Astrocyte (in vitro differentiated cells and primary cell): Measurements from ENCODE around the gene KRTAP4-8. TPM values are rescaled to one million over a fixed set of nuclear protein-coding genes. Genes with fewer than 3 reads are reported as not detected.
A peak's percentile ranks its signal among the peaks of the same experiment; 100 is the strongest.
"Not testable (repeated sequence)": the region's sequence is repeated elsewhere in the genome, so short reads cannot be mapped to it uniquely, and the experiment has no call there.

Experiments
- DNase-seq: peaks from one replicate; pipeline ENCODE4 v3.0.0-alpha.2; 2010; ENCODE audit warnings: low read depth
- FAIRE-seq: peaks from 2 replicates; lab custom pipeline; 2011; peaks lifted over from hg19 to GRCh38; lab: Jason Lieb, UNC
- H2AFZ ChIP-seq: 2 replicates; pipeline ENCODE4 v1.6.0; 2012; ENCODE audit warnings: low read depth, low read length, inconsistent platforms
- H3K27ac ChIP-seq: 2 replicates; pipeline ENCODE4 v1.5.1; 2011; ENCODE audit warnings: low read depth, low read length, inconsistent platforms
- H3K27me3 ChIP-seq: 2 replicates; pipeline ENCODE4 v1.6.0; 2011; ENCODE audit warnings: low read length, inconsistent platforms; ENCODE audit not compliant: insufficient read depth
- H3K36me3 ChIP-seq: 2 replicates; pipeline ENCODE4 v1.5.1; 2011; ENCODE audit warnings: low read length, inconsistent platforms; ENCODE audit not compliant: insufficient read depth
- H3K4me1 ChIP-seq: 2 replicates; pipeline ENCODE4 v1.5.1; 2011; ENCODE audit warnings: low read length, inconsistent platforms; ENCODE audit not compliant: insufficient read depth
- H3K4me2 ChIP-seq: 2 replicates; pipeline ENCODE4 v1.6.0; 2012; ENCODE audit warnings: low read length, inconsistent platforms
- H3K4me3 ChIP-seq: 2 replicates; pipeline ENCODE4 v1.5.1; 2011; ENCODE audit warnings: low read depth, mild to moderate bottlenecking, low read length, inconsistent platforms; ENCODE audit not compliant: insufficient read depth
- H3K79me2 ChIP-seq: 2 replicates; pipeline ENCODE4 v1.6.0; 2012; ENCODE audit warnings: mild to moderate bottlenecking, low read length, inconsistent platforms; ENCODE audit not compliant: insufficient read depth
- H3K9ac ChIP-seq: 2 replicates; pipeline ENCODE4 v1.6.0; 2012; ENCODE audit warnings: mild to moderate bottlenecking, low read length, inconsistent platforms
- H3K9me3 ChIP-seq: 2 replicates; pipeline ENCODE4 v1.5.1; 2012; ENCODE audit warnings: low read depth, mild to moderate bottlenecking, low read length, inconsistent platforms; ENCODE audit not compliant: insufficient read depth
- H4K20me1 ChIP-seq: 2 replicates; pipeline ENCODE4 v1.6.0; 2012; ENCODE audit warnings: low read length, inconsistent platforms; ENCODE audit not compliant: insufficient read depth
- H3K27ac Mint-ChIP-seq: one replicate; pipeline ENCODE4 v1.8.0; 2021; ENCODE audit warnings: mild to moderate bottlenecking, mixed read lengths; ENCODE audit not compliant: unreplicated experiment
- H3K27me3 Mint-ChIP-seq: one replicate; pipeline ENCODE4 v1.8.0; 2021; ENCODE audit warnings: low read depth, mixed read lengths; ENCODE audit not compliant: unreplicated experiment
- H3K36me3 Mint-ChIP-seq: one replicate; pipeline ENCODE4 v1.8.0; 2021; ENCODE audit warnings: low read depth, mixed read lengths; ENCODE audit not compliant: unreplicated experiment
- H3K4me1 Mint-ChIP-seq: one replicate; pipeline ENCODE4 v1.8.0; 2021; ENCODE audit warnings: low read depth, mixed read lengths; ENCODE audit not compliant: unreplicated experiment
- H3K4me3 Mint-ChIP-seq: one replicate; pipeline ENCODE4 v1.8.0; 2021; ENCODE audit warnings: mild to moderate bottlenecking, moderate library complexity, mixed read lengths; ENCODE audit not compliant: unreplicated experiment
- H3K9me3 Mint-ChIP-seq: one replicate; pipeline ENCODE4 v1.8.0; 2021; ENCODE audit warnings: mild to moderate bottlenecking, mixed read lengths; ENCODE audit not compliant: unreplicated experiment
- CTCF ChIP-seq: IDR thresholded peaks from 2 replicates; pipeline ENCODE4 v1.5.1; 2011; ENCODE audit warnings: low read depth, mild to moderate bottlenecking, inconsistent platforms, low read length, moderate library complexity; ENCODE audit not compliant: insufficient read depth
- EZH2 ChIP-seq: IDR thresholded peaks from 2 replicates; pipeline ENCODE4 v1.6.1; 2012; ENCODE audit warnings: mild to moderate bottlenecking, low read length, inconsistent platforms; ENCODE audit not compliant: insufficient read depth
- total RNA-seq: library from RNA; stranded (reverse); gene quantifications from 2 replicates; pipeline ENCODE4 v1.2.1, GENCODE V29; 2021

KRTAP4-8 gene
- total RNA-seq, 1 donor from 2014 or later = not detected

- Histone ChIP-seq H3K27ac (no peak overlapping the region), H4K20me1 (no peaks in the 10 kb centered on the region), H3K9me3 (peaks cover 3% of the 10 kb centered on the region), H3K4me1 (peaks cover 5% of the 10 kb centered on the region), H2AFZ (no peak overlapping the region), H3K4me3 (no peak overlapping the region), H3K27me3 (no peaks in the 10 kb centered on the region), H3K4me2 (no peak overlapping the region), H3K9ac (peak overlapping the region; percentile 58), H3K79me2 (no peaks in the 10 kb centered on the region), H3K36me3 (no peaks in the 10 kb centered on the region)
- TF ChIP-seq CTCF = no peak
- TF ChIP-seq EZH2 = no peak
- peaks cover 23% of the 10 kb centered on the region for H3K4me1 Mint-ChIP-seq
- no peaks in the 10 kb centered on the region for H3K9me3 Mint-ChIP-seq
- no peak overlapping the region for H3K27ac Mint-ChIP-seq
- FAIRE-seq (no peak), DNase-seq (peak; percentile 36)
- no peak overlapping the region for H3K4me3 Mint-ChIP-seq
- no peaks in the 10 kb centered on the region for H3K27me3 Mint-ChIP-seq
- H3K36me3 Mint-ChIP-seq = no peaks in the 10 kb centered on the region
These were observed 10.1 kb upstream of the KRTAP4-8 start for GRCh38 chr17:41107941-41108450.

- not testable (repeated sequence) for H3K4me3 ChIP-seq, H4K20me1 ChIP-seq, H3K4me3 Mint-ChIP-seq, H2AFZ ChIP-seq, H3K27me3 ChIP-seq, H3K4me1 ChIP-seq, H3K9me3 Mint-ChIP-seq, H3K79me2 ChIP-seq, H3K36me3 Mint-ChIP-seq, DNase-seq, FAIRE-seq, H3K9me3 ChIP-seq, H3K9ac ChIP-seq, H3K27me3 Mint-ChIP-seq, H3K36me3 ChIP-seq
- Histone ChIP-seq H3K4me2 (peak within 1 kb of the TSS; percentile 54), H3K27ac (peak within 1 kb of the TSS; percentile 53)
- H3K27ac Mint-ChIP-seq = peak within 1 kb of the TSS; percentile 54
- peaks cover 23% of the 10 kb centered on the region for H3K4me1 Mint-ChIP-seq
These were observed 7.4 kb upstream of the KRTAP4-8 start, which contains the start of gene KRTAP4-9 for GRCh38 chr17:41105347-41105746. KRTAP4-9 (plus strand) TSS chr17:41105389; CDS start chr17:41105389, 0 bp downstream.

- not testable (repeated sequence) for H3K9me3 ChIP-seq, H4K20me1 ChIP-seq, H3K79me2 ChIP-seq, H3K27me3 ChIP-seq, H3K4me1 ChIP-seq, H3K4me3 Mint-ChIP-seq, H3K36me3 Mint-ChIP-seq, H3K4me3 ChIP-seq, H3K9me3 Mint-ChIP-seq, H2AFZ ChIP-seq, H3K27me3 Mint-ChIP-seq, H3K36me3 ChIP-seq, H3K9ac ChIP-seq
- H3K27ac ChIP-seq = peak overlapping the region; percentile 53
- FAIRE-seq (peak; percentile 100), DNase-seq (peak; percentile 40)
- peaks cover 28% of the 10 kb centered on the region for H3K4me1 Mint-ChIP-seq
- H3K4me2 ChIP-seq = peak overlapping the region; percentile 54
- H3K27ac Mint-ChIP-seq = peak overlapping the region; percentile 54
These were observed 6.6 kb upstream of the KRTAP4-8 start for GRCh38 chr17:41104386-41105038.
